Suppressor macrophage (primary cell): ENCODE measurements around the gene NEGR1.

Source experiments
- DNase-seq, 4 experiments: peaks; one replicate each; pipeline ENCODE4 v3.0.0-alpha.2; 2020 to 2022

NEGR1 gene

DNA sequence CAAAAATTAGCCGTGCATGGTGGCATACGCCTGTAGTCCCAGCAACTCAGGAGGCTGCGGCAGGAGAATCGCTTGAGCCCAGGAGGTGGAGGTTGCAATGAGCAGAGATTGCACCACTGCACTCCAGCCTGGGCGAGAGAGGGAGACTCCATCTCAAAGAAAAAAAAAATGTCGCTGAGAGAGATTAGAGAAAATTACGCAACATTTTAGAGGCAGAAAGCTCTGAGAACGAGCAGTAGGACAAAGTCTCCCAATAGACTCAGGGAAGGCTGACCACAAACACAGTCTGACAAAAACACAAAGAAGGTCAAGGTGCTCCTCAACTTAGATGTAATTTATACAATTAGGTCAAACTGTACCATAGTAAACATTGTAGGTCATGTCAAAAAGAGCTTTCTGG, 833.9 kb downstream of the NEGR1 start:
- DNase-seq: no peak

DNA sequence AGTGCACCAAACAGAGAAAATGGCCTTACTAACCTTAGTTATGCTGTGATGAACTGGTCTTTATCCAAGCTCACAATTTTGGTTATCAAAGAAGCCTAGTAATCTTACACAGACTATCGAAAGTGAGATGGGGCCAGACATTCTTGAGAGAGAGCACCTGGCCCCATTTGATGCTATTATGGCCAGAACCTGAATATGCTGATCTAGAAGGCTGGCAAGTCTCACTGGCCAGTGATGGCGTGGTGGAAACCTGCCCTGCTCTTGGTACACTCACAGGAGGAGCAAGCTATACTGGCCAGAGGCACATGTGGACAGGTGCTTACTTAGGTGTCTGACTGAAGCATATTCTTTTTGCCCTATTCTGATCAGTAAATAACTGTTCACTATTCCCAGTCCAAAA, 843.7 kb downstream of the NEGR1 start:
- DNase-seq: no peak

- DNase-seq: no peak
Observed at GRCh38 chr1:71435951-71436350, 846.4 kb downstream of the NEGR1 start.

GRCh38 chr1:71434240-71434639, 848.1 kb downstream of the NEGR1 start:
- no peak for DNase-seq

- no peak for DNase-seq
Observed at GRCh38 chr1:71428029-71428428, 854.3 kb downstream of the NEGR1 start.

GRCh38 chr1:71427066-71427465, 855.3 kb downstream of the NEGR1 start:
- DNase-seq: no peak

DNA sequence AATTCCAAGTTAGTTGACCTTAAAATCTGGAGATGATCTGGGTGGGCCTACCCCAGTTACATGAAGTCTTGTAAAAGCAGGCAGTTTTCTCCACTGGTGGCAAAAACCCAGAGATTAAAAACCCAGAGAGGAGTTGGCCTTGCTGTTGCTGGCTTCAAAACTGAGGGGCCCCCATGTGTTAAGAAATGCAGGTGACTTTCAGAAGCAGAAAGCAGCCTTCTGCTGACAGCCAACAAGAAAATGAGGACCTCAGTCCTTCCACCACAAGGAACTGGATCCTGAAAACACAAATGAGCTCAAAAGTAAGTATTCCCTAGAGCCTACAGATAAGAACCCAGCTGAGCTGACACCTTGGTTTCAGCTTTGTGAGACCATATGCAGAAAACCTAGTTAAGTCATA, 857.8 kb downstream of the NEGR1 start:
- DNase-seq: no peak

DNA sequence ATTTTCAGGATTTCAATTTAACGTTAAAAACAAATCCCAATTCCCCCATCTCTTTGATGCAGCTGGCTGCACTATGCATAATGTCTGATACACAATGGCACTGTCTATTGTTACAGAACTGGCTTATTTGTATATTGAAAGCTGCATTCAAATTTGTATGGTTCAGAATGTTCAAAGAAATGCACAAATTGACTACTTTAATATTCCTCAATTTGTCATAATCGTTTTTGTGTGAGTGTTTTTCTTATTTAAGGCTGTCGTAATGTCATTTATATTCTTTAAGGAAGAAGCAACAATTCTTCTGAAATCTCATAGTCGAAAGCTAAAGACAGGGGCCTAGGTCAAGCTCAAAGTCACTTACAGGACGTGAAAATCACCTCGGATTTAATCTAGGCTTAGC, 860.1 kb downstream of the NEGR1 start:
- DNase-seq: no peak

- no peak for DNase-seq
Observed at GRCh38 chr1:71417421-71417820, 864.9 kb downstream of the NEGR1 start.

DNA sequence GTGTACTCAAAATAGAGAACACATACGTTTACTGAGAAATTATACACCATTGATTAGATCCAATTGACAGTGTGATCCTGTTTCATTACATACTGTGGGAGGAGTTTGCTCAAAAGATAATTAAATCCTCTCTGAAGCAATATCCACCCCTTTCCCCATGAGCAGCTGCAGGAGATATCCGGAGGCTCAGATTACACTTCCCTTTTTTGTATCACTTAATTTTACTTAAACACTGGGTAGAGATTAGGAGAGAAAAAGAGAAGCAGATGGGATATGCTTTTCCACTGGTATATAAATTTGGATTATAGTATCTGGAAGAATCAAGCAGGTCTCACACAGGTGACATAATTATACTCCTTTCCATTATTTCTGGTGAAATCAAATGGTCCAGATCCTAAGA, 868.2 kb downstream of the NEGR1 start:
- DNase-seq: peak; percentile 15 to 63 (median 42)

- peak in 3 of 4 experiments; percentile 8 to 68 (median 60) for DNase-seq
Observed at GRCh38 chr1:71413441-71414175, 868.7 kb downstream of the NEGR1 start.

DNA sequence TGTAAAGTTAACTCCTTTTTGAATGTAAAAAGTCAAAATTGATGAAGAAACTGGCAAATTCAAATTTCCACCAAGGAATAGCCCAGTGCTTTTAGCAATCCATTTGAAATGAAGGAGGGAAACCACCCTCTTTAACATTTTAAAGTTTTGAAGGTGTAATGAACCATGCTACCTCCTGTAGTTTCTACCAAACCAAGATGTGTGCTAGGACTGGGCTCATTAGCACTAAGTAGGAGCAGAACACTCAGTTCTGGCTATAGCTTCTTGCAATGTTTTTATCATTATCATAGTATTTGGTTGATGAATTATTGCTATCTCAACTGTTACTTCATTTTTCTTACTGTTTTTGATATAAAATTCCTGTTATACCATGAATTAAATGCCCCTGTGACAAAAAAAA, 882.3 kb downstream of the NEGR1 start:
- DNase-seq: no peak

DNA sequence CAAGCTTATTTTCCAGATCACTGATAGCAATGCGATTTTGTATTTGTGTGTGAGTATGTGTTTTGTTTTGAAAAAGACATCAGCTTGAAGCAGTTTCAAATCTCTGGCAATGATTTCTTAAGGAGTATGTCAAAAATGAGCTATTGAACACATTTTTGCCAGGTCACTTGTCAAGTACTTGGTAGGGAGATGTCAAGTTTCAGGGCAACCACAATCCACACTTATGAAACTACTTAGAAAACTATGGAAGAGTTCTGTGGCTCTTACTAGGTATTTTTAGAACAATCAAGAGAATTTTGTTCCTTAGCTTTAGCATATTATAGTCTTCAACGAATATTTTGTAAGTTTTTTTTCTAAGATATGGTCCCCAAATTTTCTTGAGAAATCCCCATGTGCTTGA, 882.7 kb downstream of the NEGR1 start:
- DNase-seq: no peak

GRCh38 chr1:71393301-71393700, 889.0 kb downstream of the NEGR1 start:
- DNase-seq: no peak

DNA sequence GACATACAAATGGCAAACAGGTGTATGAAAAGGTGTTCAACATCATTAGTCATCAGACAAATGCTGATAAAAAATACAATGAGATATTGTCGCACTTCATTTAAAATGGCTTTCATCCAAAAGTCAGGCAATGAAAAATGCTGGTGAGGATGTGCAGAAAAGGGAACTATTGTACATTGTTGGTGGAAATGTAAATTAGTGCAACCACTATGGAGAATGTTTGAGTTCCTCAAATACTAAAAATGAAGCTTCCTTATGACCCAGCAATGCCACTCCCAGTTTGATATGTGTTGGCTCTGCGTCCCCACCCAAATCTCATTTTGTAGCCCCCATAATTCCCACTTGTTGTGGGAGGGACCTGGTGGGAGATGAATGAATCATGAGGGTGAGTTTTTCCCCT, 891.8 kb downstream of the NEGR1 start:
- DNase-seq: peak in 2 of 4 experiments; percentile 3 to 22

DNA sequence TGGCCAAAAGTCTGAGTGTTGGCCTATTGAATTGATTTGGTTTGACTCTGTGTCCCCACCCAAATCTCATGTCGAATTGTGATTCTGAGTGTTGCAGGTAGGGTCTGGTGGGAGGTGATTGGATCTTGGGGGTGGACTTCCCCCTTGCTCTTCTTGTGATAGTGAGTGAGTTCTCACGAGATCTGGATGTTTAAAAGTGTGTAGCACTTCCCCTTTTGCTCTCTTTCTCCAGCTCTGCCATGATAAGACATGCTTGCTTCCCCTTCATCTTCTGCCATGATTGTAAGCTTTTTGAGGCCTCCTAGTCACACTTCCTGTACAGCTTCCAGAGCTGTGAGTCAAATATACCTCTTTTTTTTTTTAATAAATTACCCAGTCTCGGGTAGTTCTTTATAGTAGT, 904.5 kb downstream of the NEGR1 start:
- no peak for DNase-seq

GRCh38 chr1:71372496-71372895, 909.8 kb downstream of the NEGR1 start:
- no peak for DNase-seq

DNA sequence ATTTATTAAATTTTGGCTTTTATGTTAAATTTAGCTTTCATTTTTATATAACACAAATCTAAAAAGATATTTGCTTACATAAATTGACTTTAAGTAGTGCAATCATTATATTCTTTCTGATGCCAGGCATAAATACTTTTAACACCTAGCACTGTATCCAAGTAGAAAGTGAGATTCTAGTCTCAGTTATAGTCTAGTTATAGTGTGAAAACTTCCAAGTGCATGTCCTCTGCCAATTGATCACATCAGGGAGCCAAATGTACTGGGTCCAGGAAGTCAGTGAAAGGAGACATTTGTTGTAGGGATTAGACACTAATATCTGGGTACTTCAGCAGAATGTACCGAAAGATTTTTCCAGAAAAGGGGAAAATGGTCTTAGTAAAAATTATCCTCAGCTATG, 910.8 kb downstream of the NEGR1 start:
- no peak for DNase-seq

- no peak for DNase-seq
Observed at GRCh38 chr1:71364236-71364635, 918.1 kb downstream of the NEGR1 start.

DNA sequence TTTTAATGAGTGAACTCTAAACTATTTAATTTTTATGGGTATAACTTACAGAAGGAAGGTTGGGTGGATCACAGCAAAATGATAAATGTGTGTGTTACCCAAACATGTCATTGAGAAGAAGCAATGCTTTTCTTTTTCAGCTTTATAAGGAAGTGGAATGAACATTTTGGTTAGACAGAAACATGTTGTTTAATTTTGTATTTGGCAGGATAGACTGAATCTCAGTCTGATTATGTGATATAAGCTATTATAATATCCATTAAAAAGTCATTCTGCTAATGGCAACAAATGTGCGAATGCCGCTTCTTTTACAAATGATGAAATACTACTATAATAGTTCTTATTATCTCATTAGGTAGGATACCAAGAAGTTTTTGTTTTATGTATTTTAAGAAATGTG, 919.6 kb downstream of the NEGR1 start:
- no peak for DNase-seq

DNA sequence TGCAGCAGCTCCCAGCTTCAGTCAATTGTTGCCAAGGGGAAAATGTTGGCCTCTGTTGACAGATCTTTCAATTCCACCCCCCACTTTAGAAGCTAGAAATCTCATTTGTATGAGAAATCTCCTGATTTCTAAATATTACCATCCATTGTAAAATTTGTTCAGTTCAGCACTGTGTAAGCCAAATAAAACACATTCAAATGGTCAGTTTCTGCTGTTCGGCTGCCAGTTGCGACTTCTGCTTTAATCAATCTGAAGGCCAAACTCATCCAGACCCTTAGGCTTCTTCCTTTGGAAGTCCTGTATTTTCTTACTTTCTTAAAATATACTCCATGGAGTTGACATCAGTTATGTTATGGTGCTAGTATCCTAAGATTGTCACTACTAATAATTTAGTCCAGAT, 920.3 kb downstream of the NEGR1 start:
- no peak for DNase-seq

- no peak for DNase-seq
Observed at GRCh38 chr1:71357708-71358107, 924.6 kb downstream of the NEGR1 start.

DNA sequence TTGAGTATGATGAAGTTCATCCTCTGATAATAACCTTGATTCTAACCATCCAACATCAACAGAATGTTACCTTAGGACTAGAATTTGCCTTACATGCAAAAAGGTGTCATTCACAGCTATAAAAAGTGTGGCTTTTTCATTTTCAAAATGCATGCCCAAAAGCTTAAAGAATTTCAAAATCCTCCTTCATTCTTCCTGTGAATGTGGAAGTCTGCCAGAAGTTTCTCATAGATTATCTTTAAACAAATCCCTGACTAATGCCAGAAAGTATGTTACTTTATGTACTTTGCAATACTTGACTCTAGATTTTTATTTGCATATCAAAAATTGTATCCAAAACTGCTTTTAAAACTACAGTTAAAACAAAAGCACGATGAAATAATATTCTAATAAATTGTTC, 930.9 kb downstream of the NEGR1 start:
- DNase-seq: no peak

- DNase-seq: no peak
Observed at GRCh38 chr1:71350805-71351204, 931.5 kb downstream of the NEGR1 start.

DNA sequence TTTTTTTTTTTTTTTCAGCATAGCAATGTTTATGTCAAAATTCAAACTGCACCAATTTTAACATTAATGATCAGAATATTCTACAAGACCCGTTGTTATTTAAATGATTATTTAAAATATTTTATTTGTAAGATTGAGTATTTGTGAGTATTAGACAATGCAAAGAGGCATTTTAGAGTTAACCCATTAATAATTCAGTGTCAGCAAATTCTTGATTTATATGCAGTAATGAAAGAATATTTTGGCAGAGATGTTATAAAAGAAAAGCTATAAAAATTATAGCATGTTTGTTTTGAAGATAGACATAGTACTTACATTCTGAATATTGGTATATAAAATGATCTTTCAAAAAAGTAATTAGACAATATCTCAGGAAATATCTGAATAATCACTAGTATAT, 932.0 kb downstream of the NEGR1 start:
- DNase-seq: no peak
